HepG2 (cell line): ENCODE results near the gene THOC7. TPM values are rescaled to one million over a fixed set of nuclear protein-coding genes. Genes with fewer than 3 reads are reported as not detected.

Experiments used
- ARNT2 ChIP-seq: sonication (generic); formaldehyde crosslinking; IDR thresholded peaks from 2 replicates; pipeline ENCODE4 v1.8.0; 2022; ENCODE audit warnings: mild to moderate bottlenecking, low read depth, missing genetic modification reagents, moderate library complexity
- ATF3 ChIP-seq: sonication (generic); formaldehyde crosslinking; IDR thresholded peaks from 2 replicates; pipeline ENCODE4 v1.4.0; 2020; ENCODE audit warnings: missing genetic modification reagents
- FOXA3 ChIP-seq: IDR thresholded peaks from 2 replicates; pipeline ENCODE4 v1.6.1; 2016; ENCODE audit warnings: missing genetic modification reagents, missing compliant biosample characterization
- FOXP4 ChIP-seq: sonication (generic); formaldehyde crosslinking; IDR thresholded peaks from 2 replicates; pipeline ENCODE4 v1.4.0; 2020; ENCODE audit warnings: missing genetic modification reagents
- GATAD2A ChIP-seq: IDR thresholded peaks from 2 replicates; pipeline ENCODE4 v1.6.1; 2016
- HCFC1 ChIP-seq: fragments of 150-350 bp; IDR thresholded peaks from 2 replicates; pipeline ENCODE4 v1.6.1; 2014; ENCODE audit warnings: low read depth, low read length
- IKZF1 ChIP-seq: fragments of 450-650 bp; IDR thresholded peaks from 2 replicates; pipeline ENCODE4 v1.7.1; 2016
- LCORL ChIP-seq, 2 experiments: fragments of 450-650 bp in 1 of 2; sonication (generic) in 1 of 2; formaldehyde crosslinking in 1 of 2; IDR thresholded peaks; 2 replicates each; pipeline versions ENCODE4 v1.5.0 to v1.6.1; 2017 to 2020; ENCODE audit warnings: antibody characterized with exemption in 1 of 2, missing genetic modification reagents in 1 of 2
- MAFK ChIP-seq, 2 experiments: IDR thresholded peaks in 1 of 2; conservative IDR thresholded peaks in 1 of 2; 2 replicates each; pipeline ENCODE4 v1.6.1; 2011; ENCODE audit warnings: improper control_type of control experiment in 2 of 2, low read length in 2 of 2
- MED13 ChIP-seq: sonication (generic); formaldehyde crosslinking; IDR thresholded peaks from 2 replicates; pipeline ENCODE4 v1.5.0; 2020; ENCODE audit warnings: missing genetic modification reagents
- MTA3 ChIP-seq: sonication (generic); formaldehyde crosslinking; IDR thresholded peaks from 2 replicates; pipeline ENCODE4 v1.4.0; 2020; ENCODE audit warnings: missing genetic modification reagents
- TAF1 ChIP-seq: sonication (generic); formaldehyde crosslinking; IDR thresholded peaks from 2 replicates; pipeline ENCODE4 v1.4.0; 2020; ENCODE audit warnings: missing genetic modification reagents
- THAP7 ChIP-seq: sonication (generic); formaldehyde crosslinking; IDR thresholded peaks from 2 replicates; pipeline ENCODE4 v1.8.1; 2023; ENCODE audit warnings: mild to moderate bottlenecking, missing genetic modification reagents
- ZFP62 ChIP-seq: sonication (generic); formaldehyde crosslinking; IDR thresholded peaks from 2 replicates; pipeline ENCODE4 v1.4.0; 2020; ENCODE audit warnings: missing genetic modification reagents
- ZFY ChIP-seq: sonication (generic); formaldehyde crosslinking; IDR thresholded peaks from 2 replicates; pipeline ENCODE4 v1.4.0; 2020; ENCODE audit warnings: missing genetic modification reagents
- ZNF263 ChIP-seq: sonication (generic); formaldehyde crosslinking; IDR thresholded peaks from 2 replicates; pipeline ENCODE4 v1.4.0; 2020; ENCODE audit warnings: missing genetic modification reagents
- ZNF703 ChIP-seq: sonication (generic); formaldehyde crosslinking; IDR thresholded peaks from 2 replicates; pipeline ENCODE4 v1.5.1; 2020; ENCODE audit warnings: missing genetic modification reagents, mild to moderate bottlenecking, moderate library complexity, borderline replicate concordance
- ZNF724P ChIP-seq: sonication (generic); formaldehyde crosslinking; IDR thresholded peaks from 2 replicates; pipeline ENCODE4 v1.8.0; 2022; ENCODE audit warnings: missing genetic modification reagents, borderline replicate concordance
- ZNF766 ChIP-seq: sonication (generic); formaldehyde crosslinking; IDR thresholded peaks from 2 replicates; pipeline ENCODE4 v1.5.0; 2020; ENCODE audit warnings: missing genetic modification reagents, borderline replicate concordance
- polyA plus RNA-seq, 8 experiments: library from polyadenylated mRNA; depleted of rRNA in 3 of 8; stranded (reverse) in 7 of 8; unstranded in 1 of 8; fragments of >200 nt; fragmentation: Illumina TruSeq in 4 of 8; extraction: Trizol in 4 of 8; gene quantifications; 2 replicates each; pipeline versions ENCODE4 v1.2.1 to v1.2.3, GENCODE V29; 2011 to 2016; ENCODE audit warnings: low read depth in 4 of 8, missing spikeins in 1 of 8, mixed read lengths in 1 of 8; ENCODE audit not compliant: insufficient read depth in 1 of 8
- total RNA-seq, 5 experiments: library from RNA; depleted of rRNA; stranded (reverse); fragments of >200 nt; fragmentation: Illumina TruSeq; extraction: Trizol; gene quantifications; 2 replicates each; pipeline ENCODE4 v1.2.3, GENCODE V29; 2016; ENCODE audit warnings: low read depth in 1 of 5
- TF ChIP-seq, protein P1 (sequence below): sonication (generic); formaldehyde crosslinking; IDR thresholded peaks from 2 replicates; pipeline ENCODE4; 2020; ENCODE audit warnings: missing genetic modification reagents, mild to moderate bottlenecking, borderline replicate concordance
- TF ChIP-seq, protein P2 (sequence below): IDR thresholded peaks from 2 replicates; pipeline ENCODE4 v1.6.1; 2016
- TF ChIP-seq, protein P3 (sequence below): sonication (generic); formaldehyde crosslinking; IDR thresholded peaks from 2 replicates; pipeline ENCODE4 v1.4.0; 2020; ENCODE audit warnings: low read depth, mild to moderate bottlenecking, missing genetic modification reagents

Gene THOC7
- total and polyA plus RNA-seq, 2 of the 13 experiments (the other 11 are each of a cell fraction or from before 2014, with no cell fraction given): 32.8 to 63.5 TPM

DNA sequence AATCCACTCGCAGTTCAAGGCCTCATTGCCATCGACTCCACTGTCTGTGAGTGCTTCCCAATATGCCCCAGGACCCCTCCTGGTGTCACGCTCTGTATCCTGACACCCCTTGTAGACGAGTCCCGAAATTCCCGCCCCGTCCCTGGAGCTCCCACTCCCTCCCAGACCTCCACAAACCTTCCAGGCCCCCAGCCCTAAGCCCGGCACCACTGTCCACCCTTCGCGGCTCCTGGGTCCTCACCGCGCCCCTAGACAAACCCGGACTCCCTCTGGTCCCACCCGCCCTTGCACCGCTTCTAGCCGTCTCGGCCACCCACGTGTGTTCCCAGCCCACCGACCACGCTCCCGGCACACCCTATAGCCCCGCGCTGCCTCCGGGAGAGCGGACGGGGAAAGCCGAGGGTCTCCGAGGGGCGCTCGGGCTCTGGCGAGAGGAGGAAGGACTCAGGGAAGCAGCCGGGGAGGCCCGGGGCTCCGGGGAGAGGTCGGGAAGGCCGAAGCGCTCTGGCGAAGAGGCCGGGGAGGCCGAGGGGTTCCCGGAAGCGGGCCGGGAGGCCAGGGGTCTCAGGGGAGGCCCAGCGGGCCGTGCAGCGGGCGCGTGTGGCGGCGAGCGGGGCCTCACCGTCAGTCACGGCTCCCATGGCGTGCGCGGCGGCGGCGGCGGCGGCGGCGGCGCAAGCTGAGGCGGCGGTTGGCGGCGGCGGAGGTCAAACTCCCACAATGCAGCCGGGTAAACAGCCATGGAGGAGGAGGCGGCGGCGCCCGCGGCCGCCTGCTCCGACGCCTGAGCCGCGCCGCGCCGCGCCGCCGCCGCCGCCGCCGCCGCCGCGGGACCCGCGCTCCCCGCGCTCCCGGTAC is at the start of gene THOC7, which contains the start of gene ATXN7 (continued):
- TF ChIP-seq FOXP4 (CRISPR knock-in tag) (no peak), HCFC1 (no peak), ZFP62 (CRISPR knock-in tag) (no peak), ZFY (CRISPR knock-in tag) (peak; percentile 93), ATF3 (CRISPR knock-in tag) (no peak), IKZF1 (no peak), ZNF724P (CRISPR knock-in tag) (no peak), FOXA3 (CRISPR knock-in tag) (no peak), ZNF766 (CRISPR knock-in tag) (no peak), THAP7 (no peak), MED13 (CRISPR knock-in tag) (no peak), MTA3 (no peak), GATAD2A (CRISPR knock-in tag) (no peak), TAF1 (CRISPR knock-in tag) (peak; percentile 62; the same call in 1 of the 2 replicates), LCORL (IDR thresholded peaks at IDR 0.05) (no peak), LCORL (CRISPR knock-in tag; IDR thresholded peaks at IDR 0.05) (no peak), ZNF263 (0 out of 2 replicates have a peak, but pooled peaks have one; percentile 16), MAFK (conservative IDR thresholded peaks at IDR 0.05 in 1 of 2, IDR thresholded peaks at IDR 0.05 in 1 of 2; ENCODE audit: low read length in 2 of 2) (no peak), ARNT2 (CRISPR knock-in tag) (no peak), ZNF703 (CRISPR knock-in tag) (no peak)
- TF ChIP-seq, protein P1, sequence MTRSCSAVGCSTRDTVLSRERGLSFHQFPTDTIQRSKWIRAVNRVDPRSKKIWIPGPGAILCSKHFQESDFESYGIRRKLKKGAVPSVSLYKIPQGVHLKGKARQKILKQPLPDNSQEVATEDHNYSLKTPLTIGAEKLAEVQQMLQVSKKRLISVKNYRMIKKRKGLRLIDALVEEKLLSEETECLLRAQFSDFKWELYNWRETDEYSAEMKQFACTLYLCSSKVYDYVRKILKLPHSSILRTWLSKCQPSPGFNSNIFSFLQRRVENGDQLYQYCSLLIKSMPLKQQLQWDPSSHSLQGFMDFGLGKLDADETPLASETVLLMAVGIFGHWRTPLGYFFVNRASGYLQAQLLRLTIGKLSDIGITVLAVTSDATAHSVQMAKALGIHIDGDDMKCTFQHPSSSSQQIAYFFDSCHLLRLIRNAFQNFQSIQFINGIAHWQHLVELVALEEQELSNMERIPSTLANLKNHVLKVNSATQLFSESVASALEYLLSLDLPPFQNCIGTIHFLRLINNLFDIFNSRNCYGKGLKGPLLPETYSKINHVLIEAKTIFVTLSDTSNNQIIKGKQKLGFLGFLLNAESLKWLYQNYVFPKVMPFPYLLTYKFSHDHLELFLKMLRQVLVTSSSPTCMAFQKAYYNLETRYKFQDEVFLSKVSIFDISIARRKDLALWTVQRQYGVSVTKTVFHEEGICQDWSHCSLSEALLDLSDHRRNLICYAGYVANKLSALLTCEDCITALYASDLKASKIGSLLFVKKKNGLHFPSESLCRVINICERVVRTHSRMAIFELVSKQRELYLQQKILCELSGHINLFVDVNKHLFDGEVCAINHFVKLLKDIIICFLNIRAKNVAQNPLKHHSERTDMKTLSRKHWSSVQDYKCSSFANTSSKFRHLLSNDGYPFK (CRISPR knock-in tag): no peak; the same call in 1 of the 2 replicates
- TF ChIP-seq, protein P2, sequence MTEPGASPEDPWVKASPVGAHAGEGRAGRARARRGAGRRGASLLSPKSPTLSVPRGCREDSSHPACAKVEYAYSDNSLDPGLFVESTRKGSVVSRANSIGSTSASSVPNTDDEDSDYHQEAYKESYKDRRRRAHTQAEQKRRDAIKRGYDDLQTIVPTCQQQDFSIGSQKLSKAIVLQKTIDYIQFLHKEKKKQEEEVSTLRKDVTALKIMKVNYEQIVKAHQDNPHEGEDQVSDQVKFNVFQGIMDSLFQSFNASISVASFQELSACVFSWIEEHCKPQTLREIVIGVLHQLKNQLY (CRISPR knock-in tag): no peak
- TF ChIP-seq, protein P3, sequence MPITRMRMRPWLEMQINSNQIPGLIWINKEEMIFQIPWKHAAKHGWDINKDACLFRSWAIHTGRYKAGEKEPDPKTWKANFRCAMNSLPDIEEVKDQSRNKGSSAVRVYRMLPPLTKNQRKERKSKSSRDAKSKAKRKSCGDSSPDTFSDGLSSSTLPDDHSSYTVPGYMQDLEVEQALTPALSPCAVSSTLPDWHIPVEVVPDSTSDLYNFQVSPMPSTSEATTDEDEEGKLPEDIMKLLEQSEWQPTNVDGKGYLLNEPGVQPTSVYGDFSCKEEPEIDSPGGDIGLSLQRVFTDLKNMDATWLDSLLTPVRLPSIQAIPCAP: 0 out of 2 replicates have a peak, but pooled peaks have one; percentile 72
